ENCODE data around the gene NRP1. TPM values are rescaled to one million over a fixed set of nuclear protein-coding genes. Genes with fewer than 3 reads are reported as not detected.

NRP1 gene
- total RNA-seq, 6 experiments from 2014 or later: 14.7 to 61.7 (median 29.5) TPM

DNA sequence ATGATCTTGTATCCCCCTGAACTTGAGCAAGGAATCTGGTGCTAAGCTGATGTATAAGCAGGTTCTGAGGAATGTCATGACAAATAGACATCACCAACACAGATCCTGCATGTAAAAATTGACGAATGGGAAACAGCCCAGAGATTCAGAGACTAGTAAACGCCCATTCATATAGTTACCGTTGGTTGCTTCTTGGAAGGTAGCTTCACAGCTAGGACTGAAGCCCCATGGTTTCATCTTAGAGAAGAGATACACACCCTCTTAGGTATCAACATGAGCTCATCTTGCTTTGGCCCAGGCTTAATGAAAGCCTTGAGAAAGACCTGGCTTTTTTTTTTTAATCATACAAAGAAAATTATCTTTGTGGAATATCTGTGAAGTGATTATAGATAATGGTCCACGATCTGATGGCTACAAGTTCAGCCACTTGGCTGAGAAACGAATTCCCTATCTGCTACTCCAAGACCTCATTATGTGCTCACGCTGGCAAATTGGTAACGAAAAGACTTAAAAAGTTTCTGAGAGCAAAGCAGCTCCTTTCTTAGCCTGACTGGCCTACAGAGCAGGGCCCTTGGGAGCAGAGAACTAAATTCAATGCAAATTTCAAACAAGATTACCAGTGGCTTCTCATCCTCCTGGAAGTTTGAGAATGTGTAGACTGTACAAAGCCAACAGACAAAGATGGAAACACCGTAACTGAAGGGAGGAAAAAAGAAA is 181.1 kb downstream of the NRP1 start:
- no peaks in the 10 kb centered on the region for H3K36me3 ChIP-seq
- intact Hi-C loops (cut with DNase I): no loop called here
- no peak for ATAC-seq
- H3K27ac ChIP-seq: peak overlapping the region in 1 of 3 donors; percentile 17
- no peaks in the 10 kb centered on the region for H3K9me3 ChIP-seq
- peaks cover 0 to 23% (median 10%) of the 10 kb centered on the region in 4 donors for H3K4me1 ChIP-seq
- TF ChIP-seq, protein P1, sequence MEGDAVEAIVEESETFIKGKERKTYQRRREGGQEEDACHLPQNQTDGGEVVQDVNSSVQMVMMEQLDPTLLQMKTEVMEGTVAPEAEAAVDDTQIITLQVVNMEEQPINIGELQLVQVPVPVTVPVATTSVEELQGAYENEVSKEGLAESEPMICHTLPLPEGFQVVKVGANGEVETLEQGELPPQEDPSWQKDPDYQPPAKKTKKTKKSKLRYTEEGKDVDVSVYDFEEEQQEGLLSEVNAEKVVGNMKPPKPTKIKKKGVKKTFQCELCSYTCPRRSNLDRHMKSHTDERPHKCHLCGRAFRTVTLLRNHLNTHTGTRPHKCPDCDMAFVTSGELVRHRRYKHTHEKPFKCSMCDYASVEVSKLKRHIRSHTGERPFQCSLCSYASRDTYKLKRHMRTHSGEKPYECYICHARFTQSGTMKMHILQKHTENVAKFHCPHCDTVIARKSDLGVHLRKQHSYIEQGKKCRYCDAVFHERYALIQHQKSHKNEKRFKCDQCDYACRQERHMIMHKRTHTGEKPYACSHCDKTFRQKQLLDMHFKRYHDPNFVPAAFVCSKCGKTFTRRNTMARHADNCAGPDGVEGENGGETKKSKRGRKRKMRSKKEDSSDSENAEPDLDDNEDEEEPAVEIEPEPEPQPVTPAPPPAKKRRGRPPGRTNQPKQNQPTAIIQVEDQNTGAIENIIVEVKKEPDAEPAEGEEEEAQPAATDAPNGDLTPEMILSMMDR (IDR thresholded peaks at IDR 0.05): no peak
- DNase-seq: no peak
- no peak overlapping the region for H3K4me3 ChIP-seq
- no peaks in the 10 kb centered on the region for H3K27me3 ChIP-seq
- WGBS (ENCODE audit: insufficient coverage, low coverage, low lambda C conversion rate, missing lambda C conversion rate): 91% methylated on average over 8 of the region's 8 CpGs

DNA sequence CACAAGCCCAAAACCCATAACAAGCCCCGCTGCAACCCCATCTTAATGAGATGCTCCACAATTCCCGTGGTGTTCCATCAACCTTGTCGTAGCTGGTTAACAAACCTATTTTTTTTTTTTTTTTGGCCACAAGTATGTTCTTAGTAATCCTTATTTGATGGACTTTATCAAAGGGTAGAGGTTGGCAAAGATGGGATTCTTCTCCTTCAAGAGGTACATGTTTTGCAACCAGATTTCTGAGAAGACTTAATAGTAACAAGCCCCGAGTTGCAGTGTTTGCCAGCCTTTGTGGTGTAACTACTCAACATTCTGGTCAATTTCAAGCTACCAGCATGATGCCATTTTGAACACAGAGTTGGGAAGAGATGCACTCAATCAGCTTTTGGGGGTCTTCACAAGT is 181.7 kb downstream of the NRP1 start:
- Histone ChIP-seq H3K9me3 (no peaks in the 10 kb centered on the region), H3K27me3 (no peaks in the 10 kb centered on the region), H3K4me1 (peaks cover 0 to 23% (median 10%) of the 10 kb centered on the region in 4 donors), H3K36me3 (no peaks in the 10 kb centered on the region), H3K27ac (no peak overlapping the region), H3K4me3 (no peak overlapping the region)
- ATAC-seq: no peak
- intact Hi-C loops (cut with DNase I): no loop called here
- 95% methylated on average over 4 of the region's 4 CpGs for WGBS (ENCODE audit: insufficient coverage, low coverage, low lambda C conversion rate, missing lambda C conversion rate)
- DNase-seq: no peak
- TF ChIP-seq, protein P1 (IDR thresholded peaks at IDR 0.05): no peak
- TF ChIP-seq POLR2A (IDR thresholded peaks at IDR 0.05): no peak

DNA sequence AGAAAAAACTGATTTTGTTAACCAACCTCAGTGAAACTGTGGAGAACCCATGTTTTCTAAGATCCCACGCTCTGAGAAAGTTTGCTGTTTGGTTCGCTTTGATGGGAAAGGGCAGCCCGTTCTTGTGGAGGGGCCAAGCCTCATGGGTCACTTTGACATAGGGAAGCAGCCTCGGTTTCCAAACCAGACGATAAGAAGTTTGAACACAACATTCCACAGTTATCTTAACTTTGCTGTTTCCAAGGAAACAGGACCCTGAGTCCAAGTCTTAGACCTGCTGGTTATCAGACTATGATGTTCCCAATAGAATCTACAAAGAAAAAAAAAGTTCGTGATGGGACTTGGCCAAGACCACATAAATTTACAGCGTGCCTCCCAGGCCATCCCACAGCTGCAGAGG is 182.3 kb downstream of the NRP1 start:
- H3K27ac ChIP-seq: no peak overlapping the region
- no peak overlapping the region for H3K4me3 ChIP-seq
- H3K9me3 ChIP-seq: no peaks in the 10 kb centered on the region
- WGBS (ENCODE audit: insufficient coverage, low coverage, low lambda C conversion rate, missing lambda C conversion rate): 76% methylated on average over 7 of the region's 7 CpGs
- intact Hi-C loops (cut with DNase I): no loop called here
- H3K27me3 ChIP-seq: no peaks in the 10 kb centered on the region
- DNase-seq (no peak), ATAC-seq (no peak)
- no peaks in the 10 kb centered on the region for H3K36me3 ChIP-seq
- peaks cover 0 to 20% (median 9%) of the 10 kb centered on the region in 4 donors for H3K4me1 ChIP-seq
- no peak for TF ChIP-seq POLR2A (IDR thresholded peaks at IDR 0.05)
- TF ChIP-seq, protein P1 (IDR thresholded peaks at IDR 0.05): no peak

DNA sequence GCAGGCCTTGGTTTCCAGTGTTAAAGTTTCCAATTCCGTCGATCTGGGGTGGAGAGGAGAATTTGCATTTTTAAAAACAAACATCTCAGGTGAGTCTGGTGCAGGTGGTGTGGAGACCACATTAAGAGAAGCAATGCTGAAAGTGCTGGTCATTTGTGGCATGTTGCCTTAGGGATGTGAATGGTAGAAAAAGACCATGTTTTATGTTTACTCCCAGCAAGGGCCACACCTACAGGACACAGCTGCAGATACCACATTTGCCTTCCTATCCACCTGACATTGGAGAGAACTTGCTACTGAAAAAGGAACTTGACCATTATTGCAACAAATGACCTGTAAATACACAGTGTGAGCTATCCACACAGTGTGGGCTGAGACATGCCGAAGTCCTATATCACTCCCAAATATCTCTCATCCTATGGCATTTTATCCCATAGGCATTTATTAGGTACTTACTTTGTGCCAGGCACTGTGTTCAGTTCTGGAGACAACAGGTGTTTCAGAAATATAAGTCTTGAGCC is 183.1 kb downstream of the NRP1 start:
- H3K27me3 ChIP-seq: no peaks in the 10 kb centered on the region
- peaks cover 0 to 12% (median 5%) of the 10 kb centered on the region in 4 donors for H3K4me1 ChIP-seq
- TF ChIP-seq POLR2A (IDR thresholded peaks at IDR 0.05): no peak
- TF ChIP-seq, protein P1 (IDR thresholded peaks at IDR 0.05): no peak
- H3K9me3 ChIP-seq: no peaks in the 10 kb centered on the region
- ATAC-seq (peak in 2 of 4 donors; percentile 27 to 36), DNase-seq (no peak)
- H3K27ac ChIP-seq: no peak overlapping the region
- no peak overlapping the region for H3K4me3 ChIP-seq
- no peaks in the 10 kb centered on the region for H3K36me3 ChIP-seq
- 59% methylated on average over 3 of the region's 3 CpGs for WGBS (ENCODE audit: insufficient coverage, low coverage, low lambda C conversion rate, missing lambda C conversion rate)
- intact Hi-C loops (cut with DNase I): no loop called here
